GM12874 (cell line): ENCODE measurements around the gene EHBP1.

ENCODE experiments used
- TF ChIP-seq, protein P1 (sequence below): IDR thresholded peaks from 2 replicates; pipeline ENCODE4 v1.5.1; 2011; ENCODE audit warnings: low read depth, mild to moderate bottlenecking, control low read depth, low read length, moderate library complexity; ENCODE audit not compliant: insufficient read depth

The EHBP1 gene

DNA sequence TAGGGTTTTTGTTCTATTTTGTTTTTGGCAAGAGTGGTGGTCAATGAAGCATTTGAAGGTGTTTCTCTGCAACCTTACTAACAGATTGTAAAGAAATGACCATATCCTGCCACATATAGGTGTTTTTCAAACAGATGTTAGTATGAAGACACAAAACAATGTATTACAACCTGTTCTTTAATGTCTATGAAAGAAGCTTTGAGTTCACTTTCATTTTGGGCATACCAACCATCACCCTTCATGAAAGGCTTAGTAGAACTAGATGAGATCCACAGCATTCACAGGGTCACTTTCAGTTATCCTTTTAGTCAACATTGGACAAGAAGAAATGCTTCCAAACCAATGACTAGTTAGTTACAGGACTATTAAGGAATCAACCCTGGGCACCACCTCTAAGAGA is 95.1 kb downstream of the EHBP1 start:
- TF ChIP-seq, protein P1, sequence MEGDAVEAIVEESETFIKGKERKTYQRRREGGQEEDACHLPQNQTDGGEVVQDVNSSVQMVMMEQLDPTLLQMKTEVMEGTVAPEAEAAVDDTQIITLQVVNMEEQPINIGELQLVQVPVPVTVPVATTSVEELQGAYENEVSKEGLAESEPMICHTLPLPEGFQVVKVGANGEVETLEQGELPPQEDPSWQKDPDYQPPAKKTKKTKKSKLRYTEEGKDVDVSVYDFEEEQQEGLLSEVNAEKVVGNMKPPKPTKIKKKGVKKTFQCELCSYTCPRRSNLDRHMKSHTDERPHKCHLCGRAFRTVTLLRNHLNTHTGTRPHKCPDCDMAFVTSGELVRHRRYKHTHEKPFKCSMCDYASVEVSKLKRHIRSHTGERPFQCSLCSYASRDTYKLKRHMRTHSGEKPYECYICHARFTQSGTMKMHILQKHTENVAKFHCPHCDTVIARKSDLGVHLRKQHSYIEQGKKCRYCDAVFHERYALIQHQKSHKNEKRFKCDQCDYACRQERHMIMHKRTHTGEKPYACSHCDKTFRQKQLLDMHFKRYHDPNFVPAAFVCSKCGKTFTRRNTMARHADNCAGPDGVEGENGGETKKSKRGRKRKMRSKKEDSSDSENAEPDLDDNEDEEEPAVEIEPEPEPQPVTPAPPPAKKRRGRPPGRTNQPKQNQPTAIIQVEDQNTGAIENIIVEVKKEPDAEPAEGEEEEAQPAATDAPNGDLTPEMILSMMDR = no peak

DNA sequence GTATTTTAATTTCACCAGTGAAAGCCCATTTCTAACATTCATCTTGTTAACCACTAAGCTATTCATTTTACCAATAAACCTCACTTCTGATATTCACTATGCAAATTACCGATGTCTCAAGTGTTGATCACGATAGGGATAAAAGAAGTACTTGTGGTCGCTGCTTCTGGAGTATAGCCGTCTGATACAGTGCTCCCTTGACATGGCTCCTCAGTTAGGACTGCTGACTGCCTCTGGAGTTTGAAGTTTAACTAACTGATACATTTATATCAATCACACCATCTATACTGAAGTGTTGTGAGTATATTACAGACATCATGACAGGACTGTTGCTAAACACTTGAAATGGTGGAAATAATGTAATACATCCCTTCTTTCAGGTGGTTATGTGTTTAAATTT is 95.6 kb downstream of the EHBP1 start:
- TF ChIP-seq, protein P1 = no peak

DNA sequence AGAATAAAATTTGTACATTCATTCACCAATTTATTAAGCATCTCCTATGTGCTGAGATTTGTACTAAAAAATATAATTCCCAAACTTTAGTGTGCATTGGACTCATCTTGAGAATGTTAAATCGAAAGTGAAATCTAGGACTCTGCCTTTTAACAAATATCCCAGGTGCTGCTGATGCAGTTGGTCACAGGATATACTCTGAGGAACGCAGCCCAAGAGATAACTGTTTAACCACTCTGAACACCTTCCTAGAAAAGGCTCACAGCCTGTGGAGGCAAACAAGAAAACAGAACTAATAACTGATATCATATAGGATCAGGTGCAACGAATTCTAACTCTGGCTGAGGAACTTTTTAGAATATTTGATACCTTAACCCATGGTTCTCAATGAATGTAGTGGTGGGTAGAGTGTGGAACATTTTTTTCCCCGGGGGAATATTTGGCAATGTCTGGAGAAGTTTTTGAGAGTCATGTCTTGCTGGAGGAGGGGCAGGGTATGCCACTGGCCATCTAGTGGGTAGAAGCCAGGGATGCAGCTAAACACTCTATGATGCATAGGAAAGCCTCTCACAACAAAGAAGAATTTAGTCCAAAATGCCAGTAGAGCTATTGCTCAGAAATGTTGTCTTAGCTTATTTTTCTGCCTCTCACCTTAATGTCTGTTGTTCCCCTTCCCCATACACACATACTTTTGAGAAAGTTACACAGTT is 96.5 kb downstream of the EHBP1 start:
- TF ChIP-seq, protein P1 = no peak

DNA sequence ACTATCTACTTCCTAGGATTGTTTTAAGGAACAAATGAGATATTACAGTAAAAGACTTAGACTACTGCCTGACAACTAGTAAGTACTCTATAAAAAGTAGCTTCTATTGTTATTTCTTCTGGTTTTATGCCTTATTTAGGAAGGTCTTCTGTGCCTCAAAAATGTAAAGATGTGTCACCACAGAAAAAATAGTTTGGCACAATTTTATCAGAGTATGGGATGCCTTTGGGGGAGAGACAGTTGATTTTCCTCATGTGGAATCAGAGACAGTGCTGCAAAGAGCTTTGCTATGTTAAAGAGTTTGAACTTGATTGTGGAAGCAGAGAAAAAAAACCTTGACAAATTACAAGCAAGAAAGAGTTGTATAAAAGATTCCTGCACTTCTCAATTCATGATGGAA is 98.4 kb downstream of the EHBP1 start:
- TF ChIP-seq, protein P1 = no peak

DNA sequence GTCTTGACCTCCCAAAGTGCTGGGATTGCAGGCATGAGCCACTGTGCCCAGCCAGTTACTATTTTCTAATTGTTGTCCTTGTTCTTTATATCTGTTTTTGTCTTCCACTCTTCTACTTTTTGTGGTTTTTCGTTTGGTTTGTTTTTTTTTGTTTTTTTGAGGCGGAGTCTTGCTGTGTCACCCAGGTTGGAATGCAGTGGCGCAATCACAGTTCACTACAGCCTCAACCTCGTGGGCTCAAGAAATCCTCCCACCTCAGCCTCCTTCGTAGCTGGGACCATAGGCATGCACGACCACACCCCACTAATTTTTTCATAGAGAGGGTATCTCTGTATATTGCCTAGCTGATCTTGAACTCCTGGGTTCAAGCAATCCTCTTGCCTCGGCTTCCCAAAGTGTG is 100.7 kb downstream of the EHBP1 start:
- TF ChIP-seq, protein P1 = no peak

DNA sequence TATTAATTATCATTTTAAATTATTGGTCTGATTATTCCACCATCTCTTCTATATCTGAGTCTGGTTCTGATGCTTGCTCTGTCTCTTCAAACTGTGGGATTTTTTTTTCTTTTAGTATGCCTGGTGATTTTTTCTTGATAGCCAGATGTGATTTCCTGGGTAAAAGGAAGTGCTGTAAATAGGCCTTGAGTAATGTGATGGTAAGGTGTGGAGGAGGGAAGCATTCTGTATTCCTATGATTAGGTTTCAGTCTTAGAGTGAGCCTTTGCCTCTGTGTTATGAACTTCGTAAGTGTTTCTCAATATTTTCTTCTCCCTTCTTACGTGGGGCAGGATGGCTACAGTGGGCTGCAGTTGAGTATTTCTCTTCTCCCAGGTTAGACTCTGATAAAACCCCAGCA is 103.0 kb downstream of the EHBP1 start:
- TF ChIP-seq, protein P1 = no peak

DNA sequence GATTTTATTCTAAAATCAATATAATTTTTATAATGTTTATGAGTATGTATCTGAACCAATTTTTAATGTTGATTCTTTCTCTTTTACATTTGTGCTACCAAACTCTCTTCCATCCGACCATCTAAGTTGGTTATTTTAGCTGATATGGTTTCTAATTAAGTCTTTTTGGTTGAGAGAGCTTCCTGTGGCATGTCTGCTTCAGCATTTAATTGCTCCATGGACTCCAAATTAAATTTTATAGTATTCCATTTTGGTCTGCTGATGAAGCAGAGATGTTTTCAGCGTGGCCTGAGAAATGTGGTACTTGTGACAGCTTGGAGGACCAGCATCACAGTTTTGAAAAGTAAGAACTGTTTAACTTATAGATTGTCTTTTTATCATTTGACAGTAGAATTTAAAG is 105.6 kb downstream of the EHBP1 start:
- TF ChIP-seq, protein P1 = no peak
